Measurements from ENCODE around the gene NVL. TPM values are rescaled to one million over a fixed set of nuclear protein-coding genes. Genes with fewer than 3 reads are reported as not detected.
A peak's percentile ranks its signal among the peaks of the same experiment; 100 is the strongest.

NVL gene
- total and polyA plus RNA-seq, 10 of the 15 experiments (the other 5 are each of a cell fraction or from before 2014, with no cell fraction given), result 20.3 to 49.6 (median 35.2) TPM

DNA sequence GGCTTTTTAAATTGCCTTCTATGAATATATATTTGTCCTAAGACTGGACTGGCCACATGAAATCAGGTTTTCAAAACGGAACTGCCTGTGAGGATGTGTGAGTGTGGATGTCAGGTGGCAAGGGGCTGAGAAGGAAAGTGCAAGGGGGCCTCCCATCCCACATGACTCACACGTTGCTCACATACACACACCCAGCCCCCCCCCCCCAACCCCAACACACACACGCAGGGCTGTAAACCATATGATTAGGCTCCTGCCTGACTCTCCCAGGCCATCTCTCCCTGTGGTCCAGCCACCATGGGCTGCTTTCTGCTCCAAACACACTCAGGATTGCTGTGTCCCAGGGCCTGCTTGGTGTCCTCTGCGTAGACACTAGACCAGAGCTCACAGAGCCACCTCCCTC is 124.5 kb downstream of the NVL start (continued):
- peak in 1 of 2 experiments; percentile 23; a peak in 1 of 4 replicates for TF ChIP-seq BHLHE40 (IDR thresholded peaks at IDR 0.05; ENCODE audit: borderline replicate concordance in 1 of 2, low read depth in 2 of 2, low read length in 1 of 2)
- TF ChIP-seq, protein P1, sequence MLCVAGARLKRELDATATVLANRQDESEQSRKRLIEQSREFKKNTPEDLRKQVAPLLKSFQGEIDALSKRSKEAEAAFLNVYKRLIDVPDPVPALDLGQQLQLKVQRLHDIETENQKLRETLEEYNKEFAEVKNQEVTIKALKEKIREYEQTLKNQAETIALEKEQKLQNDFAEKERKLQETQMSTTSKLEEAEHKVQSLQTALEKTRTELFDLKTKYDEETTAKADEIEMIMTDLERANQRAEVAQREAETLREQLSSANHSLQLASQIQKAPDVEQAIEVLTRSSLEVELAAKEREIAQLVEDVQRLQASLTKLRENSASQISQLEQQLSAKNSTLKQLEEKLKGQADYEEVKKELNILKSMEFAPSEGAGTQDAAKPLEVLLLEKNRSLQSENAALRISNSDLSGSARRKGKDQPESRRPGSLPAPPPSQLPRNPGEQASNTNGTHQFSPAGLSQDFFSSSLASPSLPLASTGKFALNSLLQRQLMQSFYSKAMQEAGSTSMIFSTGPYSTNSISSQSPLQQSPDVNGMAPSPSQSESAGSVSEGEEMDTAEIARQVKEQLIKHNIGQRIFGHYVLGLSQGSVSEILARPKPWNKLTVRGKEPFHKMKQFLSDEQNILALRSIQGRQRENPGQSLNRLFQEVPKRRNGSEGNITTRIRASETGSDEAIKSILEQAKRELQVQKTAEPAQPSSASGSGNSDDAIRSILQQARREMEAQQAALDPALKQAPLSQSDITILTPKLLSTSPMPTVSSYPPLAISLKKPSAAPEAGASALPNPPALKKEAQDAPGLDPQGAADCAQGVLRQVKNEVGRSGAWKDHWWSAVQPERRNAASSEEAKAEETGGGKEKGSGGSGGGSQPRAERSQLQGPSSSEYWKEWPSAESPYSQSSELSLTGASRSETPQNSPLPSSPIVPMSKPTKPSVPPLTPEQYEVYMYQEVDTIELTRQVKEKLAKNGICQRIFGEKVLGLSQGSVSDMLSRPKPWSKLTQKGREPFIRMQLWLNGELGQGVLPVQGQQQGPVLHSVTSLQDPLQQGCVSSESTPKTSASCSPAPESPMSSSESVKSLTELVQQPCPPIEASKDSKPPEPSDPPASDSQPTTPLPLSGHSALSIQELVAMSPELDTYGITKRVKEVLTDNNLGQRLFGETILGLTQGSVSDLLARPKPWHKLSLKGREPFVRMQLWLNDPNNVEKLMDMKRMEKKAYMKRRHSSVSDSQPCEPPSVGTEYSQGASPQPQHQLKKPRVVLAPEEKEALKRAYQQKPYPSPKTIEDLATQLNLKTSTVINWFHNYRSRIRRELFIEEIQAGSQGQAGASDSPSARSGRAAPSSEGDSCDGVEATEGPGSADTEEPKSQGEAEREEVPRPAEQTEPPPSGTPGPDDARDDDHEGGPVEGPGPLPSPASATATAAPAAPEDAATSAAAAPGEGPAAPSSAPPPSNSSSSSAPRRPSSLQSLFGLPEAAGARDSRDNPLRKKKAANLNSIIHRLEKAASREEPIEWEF (IDR thresholded peaks at IDR 0.05; ENCODE audit: insufficient replicate concordance, low read depth, low read length), result no peak

DNA sequence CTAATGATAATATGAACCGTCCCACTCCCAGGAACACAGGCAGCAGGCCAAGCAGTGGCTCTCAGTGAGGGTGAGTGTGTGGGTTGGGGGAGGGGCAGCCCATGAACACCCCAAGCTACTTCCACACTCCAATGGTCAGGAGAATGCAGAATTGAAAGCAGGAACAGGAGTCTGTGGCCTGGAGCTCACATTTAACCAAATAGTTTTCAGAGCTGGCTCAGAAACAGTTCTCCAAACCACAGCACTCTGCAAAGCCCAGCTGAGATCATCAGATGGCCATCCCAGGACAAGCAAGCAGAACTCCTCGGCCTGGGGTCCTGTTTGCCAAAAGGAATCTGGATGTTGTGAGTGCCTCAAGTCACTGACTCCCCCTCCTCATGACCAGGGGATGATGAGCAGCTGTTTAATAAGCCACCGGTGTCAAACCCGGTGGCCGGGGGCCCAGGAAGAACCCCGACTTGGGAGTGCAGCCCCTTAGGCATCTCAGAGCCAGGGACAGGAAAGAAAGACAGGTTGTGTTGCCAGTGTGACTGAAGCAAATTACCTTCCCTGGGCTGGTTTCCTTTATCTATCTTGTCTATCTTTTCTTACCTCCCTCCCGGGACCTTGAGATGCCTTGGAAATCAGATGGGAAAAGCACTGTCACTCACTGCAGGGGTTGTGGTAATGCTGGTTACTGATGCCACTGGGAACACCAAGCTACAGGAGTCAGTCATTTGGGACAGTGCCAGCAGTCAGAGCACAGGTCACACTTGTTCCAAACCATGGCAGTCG is 126.5 kb downstream of the NVL start:
- Histone ChIP-seq H3K79me2 (ENCODE audit: control insufficient read depth, insufficient read depth, low read length) (no peaks in the 10 kb centered on the region), H2AFZ (ENCODE audit: control insufficient read depth, low read depth, low read length) (no peak overlapping the region), H3K9ac (ENCODE audit: control insufficient read depth, insufficient read depth, low read length) (no peak overlapping the region), H3K36me3 (ENCODE audit: control insufficient read depth in 2 of 2, insufficient read depth in 2 of 2, low read length in 1 of 2) (no peaks in the 10 kb centered on the region), H3K4me3 (no peak overlapping the region), H4K20me1 (ENCODE audit: control insufficient read depth, insufficient read depth) (no peaks in the 10 kb centered on the region; the same call in 1 of the 2 replicates), H3K4me1 (ENCODE audit: control insufficient read depth, insufficient read depth, low read length) (peaks cover 27% of the 10 kb centered on the region), H3K27me3 (replicated peaks in 1 of 2; ENCODE audit: control insufficient read depth in 2 of 2, insufficient read depth in 2 of 2, low read length in 1 of 2) (no peaks in the 10 kb centered on the region), H3K27ac (ENCODE audit: control insufficient read depth, insufficient read depth) (no peak overlapping the region), H3K9me3 (replicated peaks; ENCODE audit: control insufficient read depth, insufficient read depth, low read length) (no peaks in the 10 kb centered on the region), H3K4me2 (ENCODE audit: control insufficient read depth, insufficient read depth) (peak overlapping the region; percentile 57; the same call in 1 of the 2 replicates)
- SMC1A ChIA-PET (ENCODE audit: uncharacterized antibody, unreplicated experiment), result interaction anchor here (0.5 to 2.5 kb wide), 6 partner anchors 10 to 1608 kb away, joined by 3 to 12 read pairs (median 5); no protein-coding TSS in a partner anchor
- no TSS peak for BruUV-seq (replicated peaks)
- RAD21 ChIA-PET (ENCODE audit: unreplicated experiment), result interaction anchor here (1.0 to 1.5 kb wide), 4 partner anchors 11 to 31 kb away, joined by 3 to 5 read pairs (median 4); partner anchors contain the start of gene DEGS1
- POLR2A ChIA-PET, result interaction anchor here (0.9 to 1.8 kb wide), 5 partner anchors 10 to 34 kb away, joined by 3 to 7 read pairs (median 3); partner anchors contain the start of gene DEGS1
- 43% methylated on average over 8 of the region's 8 CpGs for WGBS (ENCODE audit: insufficient coverage, insufficient replicate concordance, low lambda C conversion rate, missing lambda C conversion rate)
- peak; percentile 70 for DNase-seq (ENCODE audit: low read depth, low spot score)
- CTCF ChIA-PET, result interaction anchor here (0.8 to 1.7 kb wide), 5 partner anchors 13 to 25 kb away, joined by 3 to 4 read pairs (median 3); no protein-coding TSS in a partner anchor
- in situ Hi-C loops (cut with MboI), result no loop called here
- intact Hi-C loops (cut with micrococcal nuclease; ENCODE audit: unreplicated experiment), result loop anchor here (2.0 kb wide), 1 partner anchor 17 kb away; no protein-coding TSS in a partner anchor
- peak; percentile 91 for FAIRE-seq
- peak; percentile 75 for ATAC-seq
- TF ChIP-seq IKZF1 (conservative IDR thresholded peaks at IDR 0.05) (peak; percentile 93), CHD2 (IDR thresholded peaks at IDR 0.05; ENCODE audit: borderline replicate concordance, low read depth, low read length) (peak; percentile 85), TCF12 (IDR thresholded peaks at IDR 0.05; ENCODE audit: low read depth, low read length) (peak; percentile 42; the same call in 1 of the 2 replicates), CBFB (IDR thresholded peaks at IDR 0.05; ENCODE audit: low read depth) (peak; percentile 65; the same call in 1 of the 2 replicates), RCOR1 (conservative IDR thresholded peaks at IDR 0.05; ENCODE audit: low read depth, low read length) (0 out of 2 replicates have a peak, but pooled peaks have one; percentile 46), DPF2 (IDR thresholded peaks at IDR 0.05) (peak; percentile 79), RELA (IDR thresholded peaks at IDR 0.05; ENCODE audit: borderline replicate concordance, partially characterized antibody) (no peak)
- TF ChIP-seq, protein P2, sequence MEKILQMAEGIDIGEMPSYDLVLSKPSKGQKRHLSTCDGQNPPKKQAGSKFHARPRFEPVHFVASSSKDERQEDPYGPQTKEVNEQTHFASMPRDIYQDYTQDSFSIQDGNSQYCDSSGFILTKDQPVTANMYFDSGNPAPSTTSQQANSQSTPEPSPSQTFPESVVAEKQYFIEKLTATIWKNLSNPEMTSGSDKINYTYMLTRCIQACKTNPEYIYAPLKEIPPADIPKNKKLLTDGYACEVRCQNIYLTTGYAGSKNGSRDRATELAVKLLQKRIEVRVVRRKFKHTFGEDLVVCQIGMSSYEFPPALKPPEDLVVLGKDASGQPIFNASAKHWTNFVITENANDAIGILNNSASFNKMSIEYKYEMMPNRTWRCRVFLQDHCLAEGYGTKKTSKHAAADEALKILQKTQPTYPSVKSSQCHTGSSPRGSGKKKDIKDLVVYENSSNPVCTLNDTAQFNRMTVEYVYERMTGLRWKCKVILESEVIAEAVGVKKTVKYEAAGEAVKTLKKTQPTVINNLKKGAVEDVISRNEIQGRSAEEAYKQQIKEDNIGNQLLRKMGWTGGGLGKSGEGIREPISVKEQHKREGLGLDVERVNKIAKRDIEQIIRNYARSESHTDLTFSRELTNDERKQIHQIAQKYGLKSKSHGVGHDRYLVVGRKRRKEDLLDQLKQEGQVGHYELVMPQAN (conservative IDR thresholded peaks at IDR 0.05), result no peak
- TF ChIP-seq, protein P3, sequence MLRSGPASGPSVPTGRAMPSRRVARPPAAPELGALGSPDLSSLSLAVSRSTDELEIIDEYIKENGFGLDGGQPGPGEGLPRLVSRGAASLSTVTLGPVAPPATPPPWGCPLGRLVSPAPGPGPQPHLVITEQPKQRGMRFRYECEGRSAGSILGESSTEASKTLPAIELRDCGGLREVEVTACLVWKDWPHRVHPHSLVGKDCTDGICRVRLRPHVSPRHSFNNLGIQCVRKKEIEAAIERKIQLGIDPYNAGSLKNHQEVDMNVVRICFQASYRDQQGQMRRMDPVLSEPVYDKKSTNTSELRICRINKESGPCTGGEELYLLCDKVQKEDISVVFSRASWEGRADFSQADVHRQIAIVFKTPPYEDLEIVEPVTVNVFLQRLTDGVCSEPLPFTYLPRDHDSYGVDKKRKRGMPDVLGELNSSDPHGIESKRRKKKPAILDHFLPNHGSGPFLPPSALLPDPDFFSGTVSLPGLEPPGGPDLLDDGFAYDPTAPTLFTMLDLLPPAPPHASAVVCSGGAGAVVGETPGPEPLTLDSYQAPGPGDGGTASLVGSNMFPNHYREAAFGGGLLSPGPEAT (IDR thresholded peaks at IDR 0.05; ENCODE audit: low read depth), result peak; percentile 72; the same call in 1 of the 2 replicates
